HUES48 (cell line): ENCODE data around the gene CRP.

ENCODE experiments used
- H3K27ac ChIP-seq: one replicate; pipeline ENCODE4 v1.7.0; 2013; ENCODE audit warnings: low read depth, low read length, inconsistent platforms
- H3K27me3 ChIP-seq: 2 replicates; pipeline ENCODE4 v1.6.1; 2013; ENCODE audit warnings: mild to moderate bottlenecking, low read length; ENCODE audit not compliant: control insufficient read depth, insufficient read depth
- H3K36me3 ChIP-seq: 2 replicates; pipeline ENCODE4 v1.6.1; 2013; ENCODE audit warnings: low read length; ENCODE audit not compliant: control insufficient read depth, insufficient read depth
- H3K4me1 ChIP-seq: 2 replicates; pipeline ENCODE4 v1.6.1; 2013; ENCODE audit warnings: mild to moderate bottlenecking, low read length; ENCODE audit not compliant: control insufficient read depth, insufficient read depth
- H3K4me3 ChIP-seq: 2 replicates; pipeline ENCODE4 v1.5.1; 2013; ENCODE audit warnings: mild to moderate bottlenecking, low read depth, low read length
- H3K9ac ChIP-seq: 2 replicates; pipeline ENCODE4 v1.6.1; 2013; ENCODE audit warnings: mild to moderate bottlenecking, low read depth, low read length, moderate library complexity
- H3K9me3 ChIP-seq: 2 replicates; pipeline ENCODE4 v1.6.1; 2013; ENCODE audit warnings: low read length; ENCODE audit not compliant: control insufficient read depth, insufficient read depth

The CRP gene

DNA sequence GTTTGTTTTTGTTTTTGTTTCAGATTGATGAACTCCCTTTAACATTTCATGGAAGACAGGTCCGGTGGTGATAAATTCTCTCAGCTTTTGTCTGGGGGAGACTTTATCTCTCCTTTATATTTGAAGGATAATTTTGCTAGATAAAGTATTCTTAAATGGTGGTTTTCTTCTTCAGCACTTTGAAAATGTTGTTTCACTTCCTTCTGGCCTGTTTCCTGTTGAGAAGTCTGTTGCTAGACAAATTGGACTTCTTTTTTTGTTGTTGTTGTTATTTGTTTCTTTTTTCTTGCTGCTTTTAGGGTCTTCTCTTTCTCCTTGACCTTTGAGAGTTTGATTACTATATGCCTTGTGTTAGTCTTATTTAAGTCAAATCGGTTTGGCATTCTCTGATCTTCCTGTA is 50.8 kb downstream of the CRP start:
- Histone ChIP-seq H3K36me3 (no peaks in the 10 kb centered on the region), H3K4me3 (no peak overlapping the region), H3K9me3 (no peaks in the 10 kb centered on the region), H3K4me1 (no peaks in the 10 kb centered on the region), H3K27me3 (no peaks in the 10 kb centered on the region), H3K27ac (no peak overlapping the region), H3K9ac (no peak overlapping the region)
